ENCODE results near the gene MEAK7.
A peak's percentile ranks its signal among the peaks of the same experiment; 100 is the strongest.

The MEAK7 gene

DNA sequence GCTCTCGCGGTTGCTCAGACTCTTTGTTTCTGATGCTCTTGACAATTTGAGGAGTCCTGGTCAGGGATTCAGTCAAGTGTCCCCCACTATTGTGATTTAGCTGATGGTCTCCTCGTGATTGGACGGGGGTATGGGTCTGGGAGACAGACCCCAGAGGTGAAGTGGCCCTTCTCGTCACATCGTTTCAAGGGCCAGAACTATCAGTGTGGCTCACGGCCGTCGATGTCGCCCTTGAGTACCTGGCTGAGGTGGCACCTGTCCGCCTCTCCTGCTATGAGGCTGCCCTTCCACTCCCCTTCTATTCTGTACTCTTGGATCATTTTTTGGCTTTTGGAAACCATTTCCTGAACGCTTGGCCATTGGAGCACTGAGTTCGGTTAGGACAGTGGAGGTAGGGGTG, 7.4 kb upstream of the MEAK7 start:
- DNase-seq (ENCODE audit: low read depth), result no peak

DNA sequence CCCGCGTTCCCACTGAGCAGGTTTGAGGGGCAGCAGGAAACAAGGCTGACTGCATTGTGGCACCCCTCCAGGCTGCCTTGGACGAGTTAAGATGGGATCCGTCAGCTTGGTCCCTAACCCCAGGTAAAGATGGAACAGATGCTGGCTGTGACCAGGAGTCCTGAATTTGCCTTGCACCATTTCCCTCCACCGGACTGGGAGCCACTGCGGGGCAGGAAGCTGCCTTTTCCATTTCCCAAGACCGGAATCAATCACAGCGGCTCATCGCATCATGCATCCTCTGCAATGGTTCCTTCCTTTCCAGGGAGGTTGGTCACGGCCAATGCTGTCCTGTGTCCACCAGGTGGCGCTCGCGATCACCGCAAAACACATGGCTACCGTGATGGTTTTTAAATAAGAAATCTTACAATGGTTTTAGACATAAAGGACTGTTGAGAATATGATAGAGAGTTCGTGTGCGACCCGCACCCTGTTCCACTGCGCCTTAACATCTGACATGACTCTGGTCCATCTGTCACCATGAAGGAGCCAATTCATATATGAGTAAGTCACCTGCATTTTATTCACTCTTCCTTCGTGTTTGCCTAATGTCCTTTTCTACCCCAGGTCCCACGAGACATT, 6.8 kb upstream of the MEAK7 start:
- DNase-seq (ENCODE audit: low read depth), result peak; percentile 71

DNA sequence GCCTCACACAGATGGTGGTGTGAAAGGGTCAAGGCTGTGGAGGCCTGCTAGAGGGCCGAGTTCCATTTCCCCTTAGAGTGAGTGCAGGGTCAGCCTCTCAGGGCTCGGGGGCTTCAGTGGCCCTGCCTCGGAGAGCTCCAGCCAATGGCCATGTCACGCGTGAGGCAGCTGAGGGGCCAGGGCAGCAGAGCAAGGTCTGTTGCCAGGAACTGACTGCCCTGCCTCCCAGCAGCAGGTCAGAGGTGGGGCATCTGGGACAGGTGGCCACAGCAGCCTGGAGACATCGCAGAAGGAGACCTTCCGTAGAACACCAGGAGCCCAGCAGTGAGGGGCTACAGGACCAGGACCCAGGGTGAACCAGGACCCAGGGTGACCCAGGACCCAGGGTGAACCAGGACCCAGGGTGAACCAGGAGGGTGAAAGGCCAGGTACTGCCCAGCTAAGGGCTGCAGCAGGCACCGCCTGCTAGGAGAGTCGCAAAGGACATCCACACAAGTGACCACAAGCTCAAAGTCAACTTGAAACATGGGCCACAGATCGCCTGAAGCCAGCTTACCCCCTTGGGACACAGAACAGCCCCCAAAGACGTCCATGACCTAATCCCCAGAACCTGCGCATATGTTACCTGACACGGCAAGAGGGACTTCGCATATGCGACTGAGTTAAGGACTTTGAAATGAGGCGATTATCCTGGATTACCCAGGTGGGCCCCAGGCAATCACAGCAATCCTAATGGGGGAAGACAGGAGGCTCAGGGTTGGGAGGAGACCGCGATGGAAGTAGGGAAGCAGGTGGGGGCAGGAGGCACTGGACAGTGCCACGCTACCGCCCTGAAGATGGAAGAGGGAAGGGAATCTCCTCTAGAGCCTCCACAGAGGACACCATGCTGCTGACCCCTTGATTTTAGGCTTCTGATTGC, 4.8 kb upstream of the MEAK7 start:
- DNase-seq (ENCODE audit: low read depth), result no peak

DNA sequence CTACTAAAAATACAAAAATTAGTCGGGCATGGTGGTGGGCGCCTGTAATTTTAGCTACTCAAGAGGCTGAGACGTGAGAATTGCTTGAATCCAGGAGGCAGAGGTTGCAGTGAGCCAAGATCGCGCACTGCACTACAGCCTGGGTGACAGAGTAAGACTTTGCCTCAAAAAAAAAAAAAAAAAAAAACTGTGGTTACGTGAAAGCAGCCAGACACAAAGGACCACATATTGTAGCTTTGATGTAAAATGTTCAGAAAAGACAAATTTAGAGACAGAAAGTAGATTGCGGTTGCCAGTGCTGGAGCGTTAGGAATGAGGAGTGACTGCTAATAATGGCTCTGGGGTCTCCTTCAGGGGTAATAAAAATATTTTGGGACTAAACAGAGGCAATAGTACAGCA, 4.0 kb upstream of the MEAK7 start:
- DNase-seq (ENCODE audit: low read depth), result no peak

DNA sequence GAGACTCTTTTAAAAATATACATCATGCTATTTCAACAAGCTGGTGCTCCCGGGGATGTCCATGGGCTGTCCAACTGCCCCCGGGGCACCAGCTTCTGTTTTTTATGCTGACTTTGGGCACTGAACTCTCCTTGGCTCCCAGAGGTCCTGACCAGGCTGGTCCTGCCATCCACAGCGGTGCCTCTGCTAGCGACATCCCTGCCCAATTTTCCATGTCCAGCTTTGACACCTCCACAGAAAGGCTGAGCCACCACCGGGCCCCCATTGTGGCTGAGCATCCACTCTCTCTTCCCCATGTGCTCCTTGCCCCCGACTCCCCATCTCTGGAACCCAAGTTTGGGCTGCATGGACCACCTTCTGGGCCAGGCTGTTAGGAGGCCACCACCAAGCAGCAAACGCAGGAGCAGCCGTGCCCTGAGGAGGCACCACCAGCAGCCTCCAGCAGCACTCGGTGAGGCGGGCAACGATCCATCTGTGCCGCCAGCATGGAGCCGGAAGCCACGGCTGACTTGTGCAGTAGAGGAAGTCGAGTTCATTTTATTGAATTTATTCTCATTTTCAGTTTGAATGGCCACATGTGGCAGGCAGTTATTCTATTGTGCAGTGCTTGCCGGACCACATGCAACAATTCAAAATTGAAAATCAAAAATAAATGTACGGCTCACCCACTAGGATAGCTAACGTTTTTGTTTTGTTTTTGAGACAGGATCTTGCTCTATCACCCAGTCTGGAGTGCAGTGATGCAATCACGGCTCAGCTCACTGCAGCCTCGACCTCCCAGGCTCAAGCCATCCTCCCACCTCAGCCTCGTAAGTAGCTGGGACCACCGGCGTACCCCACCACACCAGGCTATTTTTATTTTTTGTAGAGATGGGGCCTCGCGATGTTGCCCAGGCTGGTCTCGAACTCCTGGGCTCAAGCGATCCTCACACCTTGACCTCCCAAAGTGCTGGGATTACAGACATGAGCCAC, 2.8 kb upstream of the MEAK7 start:
- DNase-seq (ENCODE audit: low read depth), result no peak

DNA sequence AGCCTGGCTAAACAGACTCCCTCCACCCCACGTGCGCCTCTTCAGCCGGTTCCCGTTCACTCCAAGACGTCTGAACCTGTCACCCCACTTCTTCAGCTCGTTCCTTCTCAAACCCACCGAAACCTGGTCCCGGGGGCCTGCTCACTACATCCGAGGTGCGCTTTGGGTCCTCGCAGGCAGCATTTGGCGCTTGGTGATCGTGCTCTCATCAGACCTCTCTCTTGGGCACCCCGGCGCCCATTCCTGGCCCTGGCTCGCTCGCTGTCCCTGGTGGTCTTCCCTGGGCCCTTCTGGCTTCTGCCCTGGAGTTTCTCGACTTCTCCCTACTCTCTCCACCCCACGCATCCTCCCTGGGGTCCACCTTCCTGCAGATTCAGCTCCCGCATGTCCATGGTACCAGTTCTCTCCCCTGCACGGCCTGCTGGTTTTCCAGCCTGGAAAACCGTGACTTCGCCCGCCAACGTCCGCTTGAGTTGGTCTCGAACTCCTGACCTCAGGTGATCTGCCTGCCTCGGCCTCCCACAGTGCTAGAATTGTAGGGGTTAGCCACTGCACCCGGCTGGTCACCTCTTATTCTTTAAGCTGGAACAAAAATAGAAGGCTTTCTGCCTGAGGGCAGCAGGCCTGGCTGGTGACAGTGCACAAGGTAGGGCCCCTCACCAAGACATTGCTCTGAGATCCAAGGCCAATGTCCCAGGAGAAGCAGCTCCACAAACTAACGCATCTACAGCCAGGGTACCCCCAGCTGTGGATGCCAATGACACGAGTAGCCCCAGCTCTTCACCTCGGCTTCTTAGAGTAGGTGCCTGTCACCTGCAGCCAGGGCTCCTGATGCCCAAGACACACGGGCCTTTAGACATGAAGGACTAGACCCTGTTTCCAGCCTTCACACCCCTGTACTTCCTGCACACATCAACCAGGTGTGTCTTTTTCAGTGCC, 1.1 kb upstream of the MEAK7 start:
- no peak for DNase-seq (ENCODE audit: low read depth)

DNA sequence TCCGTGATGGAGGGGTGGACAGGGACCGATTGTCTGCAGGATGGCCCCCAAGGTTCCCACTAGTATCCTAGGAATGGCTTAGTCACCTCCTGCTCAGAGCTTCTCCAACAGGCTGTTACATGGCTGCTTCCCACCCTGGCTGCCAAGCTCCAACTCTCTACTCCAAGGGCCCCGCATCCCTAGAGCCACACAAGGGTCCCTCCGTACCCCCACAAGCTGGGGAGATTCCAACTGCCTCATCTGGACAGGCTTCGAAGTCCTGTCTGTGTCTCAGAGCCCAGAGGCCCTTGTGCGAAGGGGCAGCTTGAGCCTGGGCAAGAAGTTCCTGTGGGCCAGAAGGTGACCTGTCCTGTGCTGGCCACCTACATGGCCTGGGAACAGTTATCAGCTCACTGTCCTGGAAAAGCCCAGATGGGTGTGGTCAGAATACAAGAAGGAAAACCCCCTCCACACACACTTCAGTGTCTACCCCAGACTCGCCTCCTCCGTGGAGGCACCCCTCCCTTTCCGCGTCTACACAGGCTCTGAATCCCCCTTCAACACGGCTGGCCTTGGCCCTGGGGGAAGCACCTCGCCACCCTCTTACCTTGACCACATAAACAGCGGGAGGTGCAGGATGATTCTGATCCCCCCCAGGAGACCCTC, 586 bp downstream of the MEAK7 start:
- DNase-seq (ENCODE audit: low read depth), result no peak

DNA sequence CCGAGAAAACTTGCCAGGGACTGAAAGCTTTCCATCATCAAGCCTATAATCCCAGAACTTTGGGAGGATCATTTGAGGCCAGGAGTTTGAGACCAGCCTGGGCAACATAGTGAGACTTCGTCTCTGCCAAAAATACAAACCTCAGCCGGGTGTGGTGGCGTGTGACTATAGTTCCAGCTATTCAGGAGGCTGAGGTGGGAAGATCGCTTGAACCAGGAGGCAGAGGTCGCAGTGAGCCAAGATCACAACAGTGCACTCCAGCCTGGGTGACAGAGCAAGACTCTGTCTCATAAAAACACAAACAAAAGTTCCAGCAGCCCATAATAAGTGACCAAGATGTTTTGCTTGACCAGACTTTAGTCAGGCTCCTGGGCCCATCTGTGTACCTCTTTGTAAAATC, 1.9 kb downstream of the MEAK7 start:
- no peak for DNase-seq (ENCODE audit: low read depth)

DNA sequence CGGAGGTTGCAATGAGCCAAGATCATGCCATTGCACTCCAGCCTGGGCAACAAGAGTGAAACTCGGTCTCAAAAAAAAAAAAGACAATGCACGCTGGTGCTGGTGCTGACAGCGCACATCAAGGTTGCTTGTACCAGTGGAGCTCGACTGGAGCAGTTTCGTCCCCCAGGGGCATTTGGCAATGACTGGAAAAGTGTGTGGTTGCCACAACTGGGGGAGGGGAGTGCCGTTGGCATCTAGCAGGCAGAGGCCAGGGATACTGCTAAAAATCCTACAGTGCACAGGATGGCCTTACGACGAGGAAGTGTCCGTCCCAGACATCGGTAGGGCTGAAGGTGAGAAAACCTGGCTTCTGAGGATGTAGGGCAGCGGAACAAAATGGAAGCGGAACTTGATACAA, 2.4 kb downstream of the MEAK7 start:
- DNase-seq (ENCODE audit: low read depth), result no peak

DNA sequence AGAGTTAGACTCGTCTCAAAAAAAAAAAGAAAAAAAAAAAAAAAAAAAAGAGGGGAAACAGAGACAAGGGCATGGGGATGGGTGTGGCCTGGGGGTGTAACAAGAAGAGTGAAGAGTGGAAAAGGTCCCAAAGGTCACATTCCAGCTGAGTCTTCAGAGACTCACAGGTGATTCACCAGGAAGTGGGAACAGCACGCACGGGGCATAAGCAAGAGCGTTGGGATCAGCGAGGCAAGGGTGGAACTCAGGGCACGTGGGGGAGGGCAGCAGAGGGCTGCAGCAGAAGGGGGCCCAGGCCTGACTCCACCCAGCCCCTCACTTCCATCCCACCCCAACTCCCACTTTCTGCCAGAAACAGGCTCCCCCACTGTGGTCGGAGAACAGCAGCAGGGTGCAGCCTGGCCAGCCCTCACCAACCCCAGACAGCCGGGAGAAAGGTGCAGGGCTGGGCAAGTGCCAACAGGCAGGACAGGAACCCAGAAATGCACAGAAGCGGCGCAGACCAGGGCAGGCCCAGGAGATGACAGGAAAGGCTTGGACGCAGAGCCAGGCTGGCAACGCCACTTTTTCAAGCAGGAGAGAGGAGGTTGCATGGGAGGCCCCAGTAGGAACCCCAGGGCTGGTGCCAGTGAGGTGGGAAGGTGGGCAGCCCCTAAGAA, 3.3 kb downstream of the MEAK7 start:
- no peak for DNase-seq (ENCODE audit: low read depth)

DNA sequence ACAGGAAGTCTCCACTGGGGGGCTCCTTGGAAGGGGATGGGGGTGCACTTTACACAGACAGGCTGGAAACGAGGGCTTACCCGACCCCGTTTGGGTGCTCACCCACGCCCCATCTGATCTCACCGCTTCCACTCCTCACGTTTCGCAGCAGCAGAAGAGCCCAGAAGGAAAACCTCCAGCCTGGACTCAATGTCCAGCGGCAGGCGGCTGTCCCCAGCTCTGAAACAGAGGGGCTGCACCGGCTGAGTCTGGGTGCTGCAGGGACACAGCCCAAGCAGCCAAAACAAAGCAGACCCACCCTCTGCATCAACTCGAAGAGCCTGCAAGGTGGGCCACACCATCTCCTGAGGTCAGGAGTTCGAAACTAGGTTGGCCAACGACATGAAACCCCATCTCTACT, 3.9 kb downstream of the MEAK7 start:
- no peak for DNase-seq (ENCODE audit: low read depth)

DNA sequence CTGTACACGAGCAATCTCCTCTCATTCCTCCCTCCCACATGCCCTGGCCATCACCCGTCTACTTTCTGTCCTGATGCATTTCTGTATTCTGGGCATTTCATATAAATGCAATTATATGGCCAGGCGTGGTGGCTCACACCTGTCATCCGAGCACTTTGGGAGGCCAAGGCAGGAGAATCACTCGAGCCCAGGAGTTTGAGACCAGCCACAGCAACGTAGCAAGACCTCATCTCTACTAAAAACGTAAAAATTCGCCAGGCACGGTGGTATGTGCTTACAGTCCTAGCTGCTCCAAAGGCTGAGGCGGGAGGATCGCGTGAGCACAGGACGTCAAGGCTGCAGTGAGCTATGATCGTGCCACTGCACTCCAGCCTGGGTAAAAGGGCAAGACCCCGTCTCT, 4.8 kb downstream of the MEAK7 start:
- no peak for DNase-seq (ENCODE audit: low read depth)

DNA sequence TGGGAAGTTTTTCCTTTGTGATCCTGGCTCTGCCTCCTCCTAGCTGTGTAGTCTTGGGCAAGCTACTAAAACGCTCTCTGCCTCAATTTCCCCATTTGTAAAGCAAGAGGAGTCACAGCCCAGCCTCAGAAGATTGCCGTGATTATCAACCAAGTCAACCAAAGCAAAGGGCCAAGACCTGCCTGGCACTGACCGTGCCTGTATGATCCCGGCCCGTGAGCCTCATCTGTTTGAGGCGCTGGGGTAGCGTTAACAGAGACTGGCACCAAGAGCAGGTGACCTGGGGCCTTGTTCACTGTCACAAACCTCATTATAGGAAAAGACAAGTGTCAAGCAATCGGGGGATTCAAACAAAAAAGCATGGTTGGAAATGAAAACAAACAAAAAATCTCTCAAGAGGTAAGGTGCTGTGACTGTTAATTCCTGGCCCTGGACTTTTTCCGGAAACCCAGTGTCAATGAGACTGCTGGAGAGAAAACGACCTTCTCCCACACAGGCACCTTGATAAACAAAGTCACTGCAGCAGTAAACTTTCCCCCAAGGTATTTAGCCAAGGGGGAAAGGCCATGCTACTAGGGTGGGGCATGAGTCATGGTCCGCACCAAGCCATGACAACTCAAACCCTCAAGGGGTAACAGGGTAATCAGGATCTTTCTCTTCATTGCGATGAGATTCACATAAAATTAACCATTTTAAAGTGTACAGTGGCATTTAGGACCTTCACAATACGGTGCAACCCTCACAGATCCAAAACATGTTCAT, 5.4 kb downstream of the MEAK7 start:
- no peak for DNase-seq (ENCODE audit: low read depth)

DNA sequence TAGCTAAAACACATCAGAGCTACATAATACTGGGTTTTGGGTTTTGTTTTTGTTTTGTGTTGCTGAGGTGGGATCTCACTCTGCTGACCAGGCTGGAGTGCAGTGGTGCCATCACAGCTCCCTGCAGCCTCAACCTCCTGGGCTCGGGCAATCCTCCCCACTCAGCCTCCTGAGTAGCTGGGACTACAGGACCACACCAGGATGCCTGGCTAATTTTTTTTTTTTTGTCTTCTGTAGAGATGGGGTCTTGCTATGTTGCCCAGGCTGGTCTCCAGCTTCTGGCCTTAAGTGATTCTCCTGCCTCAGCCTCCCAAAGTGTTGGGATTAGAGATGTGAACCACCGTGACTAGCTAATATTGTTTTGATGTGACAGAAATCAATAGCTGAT, 6.2 kb downstream of the MEAK7 start:
- DNase-seq (ENCODE audit: low read depth), result no peak

DNA sequence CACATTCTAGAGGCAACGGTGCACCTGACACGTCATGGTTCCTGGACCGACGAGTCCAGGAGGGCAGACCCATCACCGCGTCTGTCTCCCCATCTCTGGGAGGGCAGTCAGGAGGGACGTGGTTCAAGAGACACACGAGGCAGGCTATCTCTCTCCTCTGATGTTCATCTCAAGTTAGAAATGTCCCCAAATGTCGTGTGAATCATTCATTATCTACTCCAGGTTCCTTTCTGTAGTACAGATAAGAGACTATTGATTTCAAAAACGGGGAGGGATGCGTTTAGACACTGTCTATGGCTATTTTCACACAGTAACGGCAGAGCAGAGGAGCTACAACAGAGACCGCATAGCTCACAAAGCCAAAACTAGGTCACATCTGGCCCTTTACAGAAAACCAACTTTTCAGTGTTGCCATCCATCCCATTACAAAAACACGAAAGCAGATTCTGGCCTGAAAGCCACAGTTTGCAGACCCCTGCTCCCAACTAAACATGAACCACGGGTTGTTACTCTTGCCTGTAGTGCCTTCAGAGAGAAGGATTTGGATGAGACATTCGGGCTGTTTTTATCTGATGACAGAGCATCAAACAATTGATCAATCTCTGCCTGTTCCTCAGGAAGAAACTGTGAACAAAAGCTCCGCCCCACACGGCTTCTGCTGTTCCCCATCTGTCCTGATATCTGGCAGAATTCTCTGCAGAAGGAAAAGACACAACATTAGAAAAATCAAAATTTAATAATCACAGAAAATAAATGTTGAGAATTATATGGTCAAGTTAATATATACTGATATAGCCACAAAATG, 6.8 kb downstream of the MEAK7 start:
- no peak for DNase-seq (ENCODE audit: low read depth)

DNA sequence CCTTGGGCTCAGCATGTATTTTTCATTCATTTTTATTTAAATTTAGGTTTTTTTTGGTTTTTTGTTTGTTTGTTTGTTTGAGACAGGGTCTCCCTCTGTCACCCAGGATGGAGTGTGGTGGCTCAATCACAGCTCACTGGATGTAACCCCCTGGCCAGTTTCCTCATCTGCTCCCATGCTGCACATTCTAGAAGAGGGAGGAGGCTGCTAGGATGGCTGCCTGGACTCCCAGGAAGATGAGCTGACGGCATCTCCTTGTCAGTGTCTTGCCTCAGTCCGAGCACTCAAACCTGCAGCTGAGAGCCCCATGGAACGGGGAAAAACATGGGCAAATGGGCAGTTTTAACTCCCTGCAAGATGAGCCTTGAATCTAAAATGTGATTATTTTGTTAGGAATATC, 7.5 kb downstream of the MEAK7 start:
- DNase-seq (ENCODE audit: low read depth), result no peak

DNA sequence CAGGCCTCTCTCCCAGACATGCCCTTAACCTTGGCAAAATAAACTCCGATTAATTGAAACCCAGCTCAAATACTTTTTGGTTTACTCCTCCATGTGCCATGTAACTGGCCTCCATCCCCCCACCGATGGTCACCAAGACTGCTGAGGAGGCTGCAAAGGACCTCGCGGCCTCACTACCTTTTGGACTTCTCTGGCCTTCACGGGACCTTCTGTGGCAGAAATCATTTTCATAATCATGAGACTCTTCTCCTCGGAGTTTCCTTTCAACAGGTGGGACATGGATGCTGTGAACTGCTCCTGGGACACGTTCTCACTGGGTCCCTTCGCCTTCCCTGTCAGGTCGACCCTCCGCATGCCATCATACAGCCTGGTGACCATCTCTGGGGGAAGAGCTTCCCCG, 9.0 kb downstream of the MEAK7 start:
- DNase-seq (ENCODE audit: low read depth), result no peak

DNA sequence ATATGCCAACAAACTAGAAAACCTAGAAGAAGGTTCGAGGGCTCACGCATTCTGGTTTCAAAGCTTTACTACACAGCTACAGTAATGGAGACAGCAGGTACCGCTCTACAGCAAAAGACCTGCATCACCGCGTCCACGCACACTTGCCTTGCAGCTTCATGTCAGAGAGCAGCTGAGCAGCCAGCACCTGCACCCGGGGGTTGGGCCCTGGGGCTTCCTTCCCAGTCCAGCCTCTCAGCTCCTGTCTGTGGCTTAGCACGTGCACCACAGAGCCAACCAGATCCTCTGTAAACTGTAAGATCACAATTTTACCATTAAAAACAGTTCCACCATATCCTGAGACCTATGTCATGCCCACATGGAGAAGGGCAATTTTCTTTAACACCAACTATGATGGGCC, 15.3 kb downstream of the MEAK7 start:
- no peak for DNase-seq (ENCODE audit: low read depth)

DNA sequence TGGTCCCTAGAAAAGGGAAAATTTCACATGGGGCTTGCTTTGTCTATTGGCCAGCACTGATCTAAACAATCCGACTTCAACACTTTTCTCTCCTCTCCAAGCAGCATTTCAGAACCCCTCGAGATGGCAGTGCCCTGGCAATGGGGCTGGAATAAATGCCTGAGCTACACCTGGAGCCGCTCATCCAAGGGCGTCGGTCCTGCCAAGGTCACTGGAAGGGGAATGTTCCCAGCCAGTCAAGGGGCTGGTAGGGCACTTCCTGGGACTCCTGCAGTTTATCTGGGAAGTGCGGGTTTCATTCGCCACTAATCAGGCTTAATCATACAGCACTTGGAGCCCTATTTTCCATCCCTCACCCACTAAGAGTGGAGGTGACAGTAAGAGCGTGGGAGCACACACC, 17.1 kb downstream of the MEAK7 start:
- no peak for DNase-seq (ENCODE audit: low read depth)

Measured in stimulated activated CD4-positive, alpha-beta T cell treated with anti-CD3 and anti-CD28 coated beads, Interleukin-2, amount 100 ng/mL, for 4 hours (primary cell).